ENCODE data around the gene ADAMTS3.
A peak's percentile ranks its signal among the peaks of the same experiment; 100 is the strongest.

Gene ADAMTS3

DNA sequence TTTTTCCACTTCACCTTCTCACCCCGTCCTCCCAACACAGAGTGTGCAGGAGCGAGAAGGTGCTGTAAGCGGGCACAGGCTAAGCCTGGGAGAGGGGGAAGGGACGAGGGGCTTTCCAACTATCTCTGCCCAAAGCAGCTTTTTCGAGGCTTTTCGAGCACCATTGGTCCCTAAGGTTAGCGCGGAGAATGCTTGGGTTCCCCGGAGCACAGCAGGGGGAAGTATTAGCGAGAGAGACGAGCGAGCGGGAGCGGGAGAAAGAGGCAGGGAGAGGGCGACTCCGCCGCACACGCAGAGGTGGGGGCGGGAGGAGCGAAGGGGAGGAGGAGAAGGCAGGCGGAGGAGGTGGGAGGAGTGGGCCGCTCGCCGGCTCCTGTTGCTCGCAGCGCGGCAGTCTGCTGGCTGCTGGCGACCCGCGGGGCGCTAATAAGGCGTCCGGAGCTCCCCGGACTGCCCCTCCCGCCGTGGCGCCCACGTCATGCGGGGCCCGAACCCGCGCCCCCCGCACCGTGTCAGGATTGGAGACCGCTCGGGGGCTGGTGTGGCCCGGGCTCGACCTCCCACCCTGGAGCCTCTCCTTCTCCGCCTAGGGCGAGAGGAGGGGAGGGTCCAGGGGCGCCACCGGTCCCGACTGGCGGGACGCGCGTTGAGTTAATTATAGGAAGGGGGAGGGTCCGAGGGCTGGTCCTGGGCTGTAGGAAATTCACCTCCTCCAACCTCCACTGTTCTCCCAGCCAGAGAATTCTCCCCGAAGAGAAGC is at the start of gene ADAMTS3:
ADAMTS3 (minus strand) TSS at position 263 of the 760 bp plus-strand sequence. CDS start 459 bp downstream, outside the sequence.
- DNase-seq (ENCODE audit: low read depth in 3 of 3), result peak in 1 of 3 experiments; percentile 4

DNA sequence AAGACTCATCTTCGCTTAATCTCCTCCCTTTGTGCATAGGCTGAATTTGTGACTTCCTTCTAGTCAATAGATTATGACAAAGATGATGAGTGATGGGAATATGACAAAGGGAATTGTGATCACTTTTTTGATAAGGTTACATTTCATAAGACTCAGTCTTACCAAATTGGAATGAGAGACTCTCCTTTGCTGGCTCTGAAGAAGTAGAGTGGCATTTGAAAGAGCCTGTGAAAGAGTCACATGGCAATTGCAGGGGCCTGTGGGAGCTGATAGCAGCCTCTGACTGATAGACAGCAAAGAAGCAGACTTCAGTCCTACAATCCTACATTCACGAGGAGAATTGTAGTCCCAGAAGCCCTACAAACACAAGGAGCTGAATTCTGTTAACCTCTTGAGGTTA is 44.9 kb upstream of the ADAMTS3 start:
- DNase-seq (ENCODE audit: low read depth in 3 of 3), result no peak

DNA sequence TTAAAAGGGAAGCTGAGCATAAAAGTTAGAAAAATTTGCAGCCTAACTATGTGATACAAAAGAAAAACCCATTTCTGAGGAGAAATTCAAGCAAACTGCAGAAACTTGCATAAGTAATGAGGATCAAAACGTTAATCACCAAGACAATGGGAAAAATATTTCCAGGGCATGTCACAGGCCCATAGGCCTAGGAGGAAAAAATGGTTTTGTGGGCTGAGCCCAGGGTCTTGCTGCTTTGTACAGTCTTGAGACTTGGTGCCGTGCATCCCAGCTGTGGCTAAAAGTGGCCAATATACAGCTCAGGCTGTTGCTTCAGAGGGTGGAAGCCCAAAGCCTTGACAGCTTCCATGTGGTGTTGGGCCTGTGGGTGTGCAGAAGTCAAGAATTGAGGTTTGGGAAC is 37.7 kb upstream of the ADAMTS3 start:
- DNase-seq (ENCODE audit: low read depth in 3 of 3), result no peak

- no peak for DNase-seq (ENCODE audit: low read depth in 3 of 3)
Measured at GRCh38 chr4:72604324-72604723, 35.3 kb upstream of the ADAMTS3 start.

- no peak for DNase-seq (ENCODE audit: low read depth in 3 of 3)
Measured at GRCh38 chr4:72602396-72603376, 33.7 kb upstream of the ADAMTS3 start.

GRCh38 chr4:72591547-72592454 is 22.8 kb upstream of the ADAMTS3 start:
- DNase-seq (ENCODE audit: low read depth in 3 of 3), result no peak

DNA sequence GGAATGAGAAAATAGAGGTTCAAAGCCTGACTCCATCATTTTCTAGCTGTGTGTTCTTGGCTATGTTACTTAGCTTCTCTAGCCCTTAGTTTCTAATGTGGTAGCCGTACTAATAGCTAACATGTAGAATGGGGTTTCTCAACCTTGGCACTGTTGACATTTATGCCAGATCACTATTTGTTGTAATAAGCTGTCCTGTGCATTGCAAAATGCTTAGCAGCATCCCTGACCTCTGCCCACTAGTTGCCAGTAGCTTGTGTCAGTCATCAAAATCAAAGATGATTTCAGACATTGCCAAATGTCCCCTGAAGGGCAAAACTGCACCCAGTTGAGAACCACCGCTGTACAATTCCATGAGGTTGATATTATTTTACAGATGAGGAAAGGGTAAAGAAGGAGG is 18.3 kb upstream of the ADAMTS3 start:
- no peak for DNase-seq (ENCODE audit: low read depth in 3 of 3)

- no peak for DNase-seq (ENCODE audit: low read depth in 3 of 3)
Measured at GRCh38 chr4:72582853-72583252, 13.8 kb upstream of the ADAMTS3 start.

- DNase-seq (ENCODE audit: low read depth in 3 of 3), result no peak
Measured at GRCh38 chr4:72577211-72577610, 8.2 kb upstream of the ADAMTS3 start.

DNA sequence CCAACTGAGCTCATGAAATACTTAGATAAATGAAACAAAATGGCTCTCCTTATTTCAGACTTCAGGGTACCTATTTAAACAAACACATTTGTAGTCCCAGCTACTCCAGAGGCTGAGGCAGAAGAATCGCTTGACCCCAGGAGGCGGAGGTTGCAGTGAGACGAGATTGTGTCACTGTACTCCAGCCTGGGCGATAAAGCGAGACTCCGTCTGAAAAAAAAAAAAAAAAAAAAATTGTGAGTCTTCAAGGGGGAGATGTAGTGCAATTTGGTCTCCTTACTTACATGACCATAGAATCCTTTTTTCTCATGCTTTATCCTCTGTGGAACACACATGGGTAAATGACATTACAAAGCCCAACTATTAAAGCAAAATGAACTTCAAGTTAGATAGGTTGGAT is 2.3 kb upstream of the ADAMTS3 start:
- no peak for DNase-seq (ENCODE audit: low read depth in 3 of 3)

- DNase-seq (ENCODE audit: low read depth in 3 of 3), result no peak
Measured at GRCh38 chr4:72569719-72570235, 756 bp upstream of the ADAMTS3 start.

DNA sequence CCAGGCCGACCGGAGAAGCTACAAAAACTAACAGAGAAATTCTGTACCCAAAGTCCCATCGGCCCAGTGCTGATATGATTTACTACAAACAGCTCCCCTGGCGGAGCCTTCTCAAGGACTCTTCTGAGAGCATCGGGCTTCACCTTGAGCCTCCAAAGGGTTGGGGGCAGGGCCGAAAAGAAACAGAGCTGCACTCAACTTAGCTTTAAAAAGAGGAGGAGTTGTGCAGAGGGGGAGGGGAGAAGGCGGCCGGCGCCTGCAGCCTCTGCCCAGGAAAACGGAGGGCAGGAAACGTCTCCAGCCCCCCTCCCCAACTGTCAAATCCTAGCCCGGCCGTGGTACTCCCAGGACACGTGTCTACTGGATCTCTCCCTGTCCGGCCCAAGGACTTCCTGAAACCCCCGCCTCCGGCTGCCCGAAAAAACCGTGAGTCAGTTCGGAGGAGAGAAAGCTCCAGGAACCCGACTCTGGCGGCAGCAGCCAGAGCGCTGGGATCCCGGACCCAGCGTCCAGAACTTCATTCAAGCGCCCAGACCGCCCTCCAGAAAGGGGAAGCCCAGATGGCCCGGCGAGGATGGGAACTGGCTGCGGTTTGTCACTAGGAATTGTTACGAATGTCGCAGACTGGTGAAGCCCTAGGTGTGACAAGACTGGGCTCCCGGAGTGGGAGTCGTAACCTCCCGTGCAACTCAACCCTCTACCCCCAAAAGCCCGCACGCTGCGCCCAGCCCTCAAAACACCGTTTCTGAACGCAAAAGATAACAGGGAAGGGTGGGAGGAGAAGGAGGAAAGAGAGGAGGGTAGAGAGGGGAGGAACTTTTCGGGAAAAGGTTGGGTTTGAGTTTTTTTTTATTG is 973 bp downstream of the ADAMTS3 start:
- DNase-seq (ENCODE audit: low read depth in 3 of 3), result peak in 1 of 3 experiments; percentile 7

DNA sequence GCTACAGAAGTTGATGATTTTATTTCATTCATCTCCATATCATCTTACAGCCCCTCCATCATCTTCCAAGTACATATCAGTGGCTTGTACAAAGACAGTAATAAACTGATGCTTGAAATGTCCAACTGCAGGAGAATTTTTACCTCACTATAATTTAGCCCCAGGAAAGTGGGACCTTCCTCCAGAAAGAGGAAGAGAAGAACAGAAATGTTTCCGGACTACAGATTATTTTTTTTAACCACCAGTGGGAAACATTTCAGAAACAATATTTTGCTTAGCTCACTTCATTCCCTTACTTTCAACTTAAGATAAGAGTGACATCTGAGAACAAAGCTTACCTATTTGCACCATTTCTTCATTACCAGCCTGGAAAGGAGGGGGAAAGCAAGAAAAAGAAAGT is 2.0 kb downstream of the ADAMTS3 start:
- DNase-seq (ENCODE audit: low read depth in 3 of 3), result no peak

GRCh38 chr4:72566464-72566972 is 2.5 kb downstream of the ADAMTS3 start:
- DNase-seq (ENCODE audit: low read depth in 3 of 3), result no peak

DNA sequence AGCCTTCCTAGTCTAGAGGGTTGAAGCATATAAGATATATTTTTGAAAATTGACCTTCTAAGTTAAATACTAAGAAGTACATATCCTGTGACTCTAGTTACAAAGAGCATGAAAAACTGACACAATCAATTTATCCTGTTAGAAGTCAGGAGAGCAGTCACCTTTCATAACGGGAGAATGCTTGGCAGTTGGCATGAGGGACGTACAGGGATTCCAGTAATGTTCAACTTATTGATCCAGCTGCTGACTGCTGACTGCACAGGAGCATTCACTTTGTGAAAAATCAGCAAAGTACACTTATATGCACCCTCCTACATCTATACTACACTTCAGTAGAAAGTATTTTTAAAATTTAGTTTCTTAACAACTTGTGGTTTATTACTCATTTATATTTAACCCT is 4.2 kb downstream of the ADAMTS3 start:
- no peak for DNase-seq (ENCODE audit: low read depth in 3 of 3)

DNA sequence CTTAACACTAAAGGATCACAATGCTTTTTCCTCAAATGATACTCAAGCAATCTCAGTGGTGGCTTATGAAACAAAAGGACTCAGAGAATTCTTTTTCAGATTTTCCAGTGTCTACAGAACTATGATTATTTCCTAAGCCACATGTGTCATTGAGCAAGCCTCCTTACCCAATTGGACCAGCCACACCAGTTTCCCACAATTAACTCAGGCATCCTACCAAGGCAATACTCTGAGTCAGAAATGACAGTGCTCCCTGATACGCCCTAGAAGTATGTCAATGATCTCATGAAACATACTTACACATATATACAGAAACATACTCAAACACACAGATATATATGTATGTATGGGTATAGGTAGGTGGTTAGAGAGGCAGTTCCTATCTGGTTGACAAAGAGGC is 4.8 kb downstream of the ADAMTS3 start:
- no peak for DNase-seq (ENCODE audit: low read depth in 3 of 3)

- no peak for DNase-seq (ENCODE audit: low read depth in 3 of 3)
Measured at GRCh38 chr4:72558655-72559054, 10.4 kb downstream of the ADAMTS3 start.

- DNase-seq (ENCODE audit: low read depth in 3 of 3), result no peak
Measured at GRCh38 chr4:72557021-72557420, 12.0 kb downstream of the ADAMTS3 start.

- DNase-seq (ENCODE audit: low read depth in 3 of 3), result no peak
Measured at GRCh38 chr4:72555377-72555831, 13.6 kb downstream of the ADAMTS3 start.
